Stimulated activated CD4-positive, alpha-beta T cell treated with anti-CD3 and anti-CD28 coated beads, Interleukin-1b, Interleukin-23, amount 100 ng/mL, for 4 hours (primary cell): ENCODE measurements around the gene ZNF646.

Source experiments
- DNase-seq, 2 donors: peaks; one replicate each; pipeline ENCODE4 v3.0.0-alpha.2; 2020; ENCODE audit warnings: low read depth in 2 of 2

ZNF646 gene

DNA sequence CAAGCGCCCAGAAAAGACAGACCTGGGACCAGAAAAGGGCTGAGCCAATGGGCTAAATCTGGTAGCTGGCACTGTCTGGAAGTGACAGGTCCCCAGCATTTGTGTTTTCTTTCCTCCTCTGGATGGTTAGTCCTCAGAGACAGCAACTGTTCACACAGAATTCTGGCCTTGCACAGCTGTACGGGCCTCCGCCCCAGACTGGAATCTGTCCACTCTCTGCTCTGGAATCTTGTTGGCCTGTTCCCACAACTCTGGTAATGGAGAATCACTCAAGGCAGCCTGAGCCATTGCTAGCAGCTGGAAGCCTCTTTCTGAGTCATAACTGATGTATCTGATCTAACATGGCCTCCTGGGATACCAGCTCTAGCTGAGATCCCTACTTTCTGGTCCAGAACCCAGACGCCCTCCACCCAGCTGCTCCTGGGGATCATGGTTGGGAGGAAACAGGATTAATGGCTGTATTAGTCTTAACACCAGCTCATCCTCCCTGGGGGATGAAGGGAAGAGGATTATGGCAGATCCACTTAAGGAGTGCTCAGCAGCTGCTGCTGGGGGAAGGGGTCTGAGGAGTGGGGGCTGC is 9.2 kb upstream of the ZNF646 start:
- no peak for DNase-seq

DNA sequence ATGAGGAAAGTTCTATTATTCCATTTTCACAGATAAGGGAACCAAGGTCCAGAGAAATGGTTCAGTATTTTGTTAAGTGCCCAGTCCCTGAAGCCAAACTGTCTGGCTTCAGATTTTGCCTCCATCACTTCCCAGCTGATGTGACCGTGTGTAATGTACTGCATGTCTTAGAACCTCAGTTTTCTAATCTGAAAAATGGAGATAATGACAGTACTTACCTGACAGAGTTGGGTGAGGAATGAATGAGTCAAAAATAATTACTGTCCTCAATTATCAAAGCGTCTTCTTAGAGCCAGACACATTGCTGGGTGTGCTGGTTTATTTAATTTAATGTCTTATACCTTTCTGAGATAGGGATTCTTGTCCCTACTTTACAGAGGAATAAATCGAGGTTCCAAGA is 6.9 kb upstream of the ZNF646 start:
- no peak for DNase-seq

DNA sequence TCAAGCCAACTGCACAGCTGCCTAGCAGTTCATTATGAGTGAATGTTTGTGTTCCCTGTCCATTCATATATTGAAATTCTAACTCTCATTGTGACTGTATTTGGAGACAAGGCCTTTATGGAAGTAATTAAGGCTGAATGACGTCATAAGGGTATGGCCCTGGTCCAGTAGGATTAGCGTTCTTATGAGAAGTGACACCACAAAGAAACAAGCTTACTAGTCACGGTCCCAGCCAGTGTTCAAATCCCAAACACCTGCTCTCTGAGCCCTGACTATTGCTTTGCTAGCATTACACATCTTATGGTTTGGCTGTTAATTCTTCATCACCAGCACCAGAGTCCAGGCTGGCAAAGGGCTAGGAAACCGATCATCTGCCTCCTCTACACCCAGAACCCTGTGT is 2.4 kb upstream of the ZNF646 start:
- DNase-seq: no peak

DNA sequence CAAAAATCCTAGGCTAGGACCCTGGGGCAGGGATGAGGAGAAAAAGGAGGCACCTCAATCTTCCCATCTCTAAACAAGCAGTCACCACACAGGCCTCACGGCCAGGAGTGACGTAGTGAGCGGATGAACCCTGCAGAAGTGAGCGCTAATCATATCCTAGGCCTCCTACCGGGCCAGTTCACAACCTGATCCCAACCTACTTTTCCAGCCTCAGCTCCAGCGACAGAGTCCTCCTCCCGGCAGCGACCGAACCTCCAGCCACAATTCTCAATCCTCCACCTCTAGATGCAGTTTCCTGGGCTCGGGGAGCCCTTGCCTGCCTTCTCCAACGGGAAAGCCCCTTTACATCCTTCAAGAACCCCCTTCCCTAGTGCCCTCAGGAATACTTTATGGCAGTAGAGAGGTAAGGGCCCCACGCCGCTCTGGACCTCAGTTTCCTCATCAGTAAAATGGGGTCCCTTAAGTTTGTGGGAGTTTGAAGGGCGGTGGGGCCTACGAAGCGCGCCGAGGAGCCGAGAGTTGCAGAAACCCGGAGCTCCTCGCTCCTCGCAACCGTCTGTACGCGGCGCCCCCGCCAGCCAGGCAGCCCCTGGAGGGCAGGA is 1.6 kb upstream of the ZNF646 start:
- no peak for DNase-seq

DNA sequence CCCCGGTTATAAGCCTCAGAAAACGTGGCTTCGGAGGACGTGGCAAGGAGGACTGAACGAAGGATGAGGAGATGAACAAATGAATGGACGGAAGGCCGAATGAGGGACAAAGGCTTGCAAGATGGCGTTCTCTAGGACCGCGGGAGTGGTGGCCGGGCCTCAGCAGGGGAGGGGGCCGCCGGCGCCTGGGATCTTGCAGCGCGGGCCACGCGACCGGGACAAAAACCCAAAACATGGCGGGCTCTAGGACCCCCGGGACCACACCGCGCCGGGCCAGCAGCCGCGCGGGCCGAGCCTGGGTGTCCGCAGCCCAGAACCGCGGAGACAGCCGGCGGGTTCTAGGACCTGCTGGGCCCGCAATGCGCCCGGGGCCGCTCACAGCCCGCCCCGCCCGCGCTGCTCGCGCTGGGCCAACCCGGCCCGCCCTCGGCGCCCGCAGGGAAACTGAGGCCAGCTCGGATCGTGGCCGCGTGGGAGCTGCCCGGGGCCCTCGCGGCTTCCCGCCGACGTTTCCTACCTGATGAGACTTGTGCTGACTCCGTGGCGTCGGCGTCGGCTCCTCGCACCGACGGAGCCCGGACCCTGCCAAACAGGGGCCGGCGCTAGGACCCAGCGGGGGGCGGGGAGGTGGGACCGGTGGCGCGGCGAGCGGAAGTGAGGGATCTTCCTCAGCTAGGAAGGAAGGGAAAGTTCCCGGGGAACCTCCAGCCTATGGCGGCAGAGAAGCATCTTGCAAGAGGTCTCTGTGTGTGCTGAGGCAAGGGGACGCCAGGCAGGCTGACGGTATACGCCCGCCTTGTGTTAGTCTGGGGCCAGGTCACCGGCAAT is 866 bp upstream of the ZNF646 start:
- peak; percentile 71 to 88 for DNase-seq

DNA sequence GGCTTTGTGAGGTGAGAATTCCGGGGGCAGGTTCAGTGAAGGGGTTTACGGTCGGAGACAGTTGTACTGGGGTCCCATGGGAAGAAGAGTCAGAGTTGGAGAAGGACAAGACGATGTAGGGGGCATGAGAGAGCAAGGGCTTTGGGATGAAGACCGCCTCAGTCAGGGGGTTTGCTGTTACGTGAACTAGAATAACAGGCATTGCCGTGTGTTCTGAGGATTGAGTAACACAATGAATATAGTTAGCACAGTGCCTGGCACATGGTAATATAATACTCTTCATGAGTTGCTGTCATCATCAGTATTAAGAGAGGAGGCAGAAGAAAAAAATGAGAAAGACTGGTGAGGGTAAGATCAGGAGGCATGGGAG is 577 bp downstream of the ZNF646 start:
- no peak for DNase-seq

DNA sequence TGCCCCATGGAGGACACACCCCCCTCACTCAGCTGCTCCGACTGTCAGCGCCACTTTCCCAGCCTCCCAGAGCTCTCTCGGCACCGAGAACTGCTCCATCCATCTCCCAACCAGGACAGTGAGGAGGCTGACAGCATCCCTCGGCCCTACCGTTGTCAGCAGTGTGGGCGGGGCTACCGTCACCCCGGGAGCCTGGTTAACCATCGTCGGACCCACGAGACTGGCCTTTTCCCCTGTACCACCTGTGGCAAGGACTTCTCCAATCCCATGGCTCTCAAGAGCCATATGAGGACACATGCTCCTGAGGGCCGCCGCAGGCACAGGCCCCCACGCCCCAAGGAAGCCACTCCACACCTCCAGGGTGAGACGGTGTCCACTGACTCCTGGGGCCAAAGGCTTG is 2.1 kb downstream of the ZNF646 start:
- DNase-seq: no peak

DNA sequence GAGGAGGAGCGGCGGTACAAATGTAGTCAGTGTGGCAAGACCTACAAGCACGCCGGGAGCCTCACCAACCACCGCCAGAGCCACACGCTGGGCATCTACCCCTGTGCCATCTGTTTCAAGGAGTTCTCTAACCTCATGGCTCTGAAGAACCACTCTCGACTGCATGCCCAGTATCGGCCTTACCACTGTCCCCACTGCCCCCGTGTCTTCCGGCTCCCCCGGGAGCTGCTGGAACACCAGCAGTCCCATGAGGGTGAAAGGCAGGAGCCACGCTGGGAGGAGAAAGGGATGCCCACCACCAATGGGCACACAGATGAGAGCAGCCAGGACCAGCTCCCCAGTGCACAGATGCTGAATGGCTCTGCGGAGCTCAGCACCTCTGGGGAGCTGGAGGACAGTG is 2.8 kb downstream of the ZNF646 start:
- DNase-seq: no peak

DNA sequence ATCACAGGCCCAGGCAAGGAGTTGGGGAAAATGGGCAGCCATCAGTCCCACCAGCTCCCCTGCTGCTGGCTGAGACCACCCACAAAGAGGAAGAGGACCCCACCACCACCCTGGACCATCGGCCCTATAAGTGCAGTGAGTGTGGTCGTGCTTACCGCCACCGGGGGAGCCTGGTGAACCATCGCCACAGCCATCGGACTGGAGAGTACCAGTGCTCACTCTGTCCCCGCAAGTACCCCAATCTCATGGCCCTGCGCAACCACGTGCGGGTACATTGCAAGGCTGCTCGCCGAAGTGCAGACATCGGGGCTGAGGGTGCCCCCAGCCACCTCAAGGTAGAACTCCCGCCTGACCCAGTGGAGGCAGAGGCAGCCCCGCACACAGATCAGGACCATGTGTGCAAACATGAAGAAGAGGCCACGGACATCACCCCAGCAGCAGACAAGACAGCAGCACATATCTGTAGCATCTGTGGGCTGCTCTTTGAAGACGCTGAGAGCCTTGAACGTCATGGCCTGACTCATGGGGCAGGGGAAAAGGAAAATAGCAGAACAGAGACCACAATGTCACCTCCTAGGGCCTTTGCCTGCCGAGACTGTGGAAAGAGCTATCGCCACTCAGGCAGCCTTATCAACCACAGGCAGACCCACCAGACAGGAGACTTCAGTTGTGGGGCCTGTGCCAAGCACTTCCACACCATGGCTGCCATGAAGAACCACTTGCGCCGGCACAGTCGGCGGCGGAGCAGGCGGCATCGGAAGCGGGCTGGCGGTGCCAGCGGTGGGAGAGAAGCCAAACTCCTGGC is 3.6 kb downstream of the ZNF646 start:
- DNase-seq: no peak

DNA sequence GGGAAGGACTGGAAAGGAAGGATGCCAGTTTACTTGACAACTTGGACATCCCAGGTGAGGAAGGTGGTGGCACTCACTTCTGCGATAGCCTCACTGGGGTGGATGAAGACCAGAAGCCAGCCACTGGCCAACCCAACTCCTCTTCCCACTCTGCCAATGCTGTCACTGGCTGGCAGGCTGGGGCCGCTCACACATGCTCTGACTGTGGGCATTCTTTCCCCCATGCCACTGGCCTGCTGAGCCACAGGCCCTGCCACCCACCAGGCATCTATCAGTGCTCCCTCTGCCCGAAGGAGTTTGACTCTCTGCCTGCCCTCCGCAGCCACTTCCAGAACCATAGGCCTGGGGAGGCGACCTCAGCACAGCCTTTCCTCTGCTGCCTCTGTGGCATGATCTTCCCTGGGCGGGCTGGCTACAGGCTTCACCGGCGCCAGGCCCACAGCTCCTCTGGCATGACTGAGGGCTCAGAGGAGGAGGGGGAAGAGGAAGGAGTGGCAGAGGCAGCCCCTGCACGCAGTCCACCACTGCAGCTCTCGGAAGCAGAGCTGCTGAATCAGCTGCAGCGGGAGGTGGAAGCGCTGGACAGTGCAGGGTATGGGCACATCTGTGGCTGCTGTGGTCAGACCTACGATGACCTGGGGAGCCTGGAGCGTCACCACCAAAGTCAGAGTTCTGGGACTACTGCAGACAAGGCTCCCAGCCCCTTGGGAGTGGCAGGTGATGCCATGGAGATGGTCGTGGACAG is 4.5 kb downstream of the ZNF646 start:
- DNase-seq: no peak

DNA sequence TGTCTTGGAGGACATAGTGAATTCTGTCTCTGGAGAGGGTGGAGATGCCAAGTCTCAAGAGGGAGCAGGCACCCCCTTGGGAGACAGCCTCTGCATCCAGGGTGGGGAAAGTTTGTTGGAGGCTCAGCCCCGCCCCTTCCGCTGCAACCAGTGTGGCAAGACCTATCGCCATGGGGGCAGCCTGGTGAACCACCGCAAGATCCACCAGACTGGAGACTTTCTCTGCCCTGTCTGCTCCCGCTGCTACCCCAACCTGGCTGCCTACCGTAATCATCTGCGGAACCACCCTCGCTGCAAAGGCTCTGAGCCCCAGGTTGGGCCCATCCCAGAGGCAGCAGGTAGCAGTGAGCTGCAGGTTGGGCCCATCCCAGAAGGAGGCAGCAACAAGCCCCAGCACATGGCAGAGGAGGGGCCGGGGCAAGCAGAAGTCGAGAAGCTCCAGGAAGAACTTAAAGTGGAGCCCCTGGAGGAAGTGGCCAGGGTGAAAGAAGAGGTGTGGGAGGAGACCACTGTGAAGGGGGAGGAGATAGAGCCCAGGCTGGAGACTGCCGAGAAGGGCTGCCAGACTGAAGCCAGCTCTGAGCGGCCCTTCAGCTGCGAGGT is 5.2 kb downstream of the ZNF646 start:
- no peak for DNase-seq

DNA sequence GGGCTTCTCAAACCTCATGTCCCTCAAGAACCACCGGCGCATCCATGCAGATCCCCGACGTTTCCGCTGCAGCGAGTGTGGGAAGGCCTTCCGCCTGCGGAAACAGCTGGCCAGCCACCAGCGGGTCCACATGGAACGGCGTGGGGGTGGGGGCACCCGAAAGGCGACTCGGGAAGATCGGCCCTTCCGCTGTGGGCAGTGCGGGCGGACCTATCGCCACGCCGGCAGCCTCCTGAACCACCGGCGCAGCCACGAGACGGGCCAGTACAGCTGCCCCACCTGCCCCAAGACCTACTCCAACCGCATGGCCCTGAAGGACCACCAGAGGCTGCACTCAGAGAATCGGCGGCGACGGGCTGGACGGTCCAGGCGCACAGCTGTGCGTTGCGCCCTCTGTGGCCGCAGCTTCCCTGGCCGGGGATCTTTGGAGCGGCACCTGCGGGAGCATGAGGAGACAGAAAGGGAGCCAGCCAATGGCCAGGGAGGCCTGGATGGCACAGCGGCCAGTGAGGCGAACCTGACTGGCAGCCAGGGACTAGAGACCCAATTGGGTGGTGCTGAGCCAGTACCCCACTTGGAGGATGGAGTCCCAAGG is 5.9 kb downstream of the ZNF646 start:
- DNase-seq: no peak

DNA sequence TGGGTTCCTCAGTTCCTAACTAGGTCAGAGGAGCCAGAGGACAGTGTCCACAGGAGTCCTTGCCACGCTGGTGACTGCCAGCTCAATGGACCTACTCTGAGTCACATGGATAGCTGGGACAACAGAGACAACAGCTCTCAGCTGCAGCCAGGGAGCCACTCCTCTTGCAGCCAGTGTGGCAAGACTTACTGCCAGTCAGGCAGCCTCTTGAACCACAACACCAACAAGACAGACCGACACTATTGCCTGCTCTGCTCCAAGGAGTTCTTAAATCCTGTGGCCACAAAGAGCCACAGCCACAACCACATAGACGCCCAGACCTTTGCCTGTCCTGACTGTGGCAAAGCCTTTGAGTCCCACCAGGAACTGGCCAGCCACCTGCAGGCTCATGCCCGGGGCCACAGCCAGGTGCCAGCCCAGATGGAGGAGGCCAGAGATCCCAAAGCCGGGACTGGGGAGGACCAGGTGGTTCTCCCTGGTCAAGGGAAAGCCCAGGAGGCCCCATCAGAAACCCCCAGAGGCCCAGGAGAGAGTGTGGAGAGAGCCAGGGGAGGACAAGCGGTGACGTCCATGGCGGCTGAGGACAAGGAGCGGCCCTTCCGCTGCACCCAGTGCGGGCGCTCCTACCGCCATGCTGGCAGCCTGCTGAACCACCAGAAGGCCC is 6.7 kb downstream of the ZNF646 start:
- DNase-seq: no peak

DNA sequence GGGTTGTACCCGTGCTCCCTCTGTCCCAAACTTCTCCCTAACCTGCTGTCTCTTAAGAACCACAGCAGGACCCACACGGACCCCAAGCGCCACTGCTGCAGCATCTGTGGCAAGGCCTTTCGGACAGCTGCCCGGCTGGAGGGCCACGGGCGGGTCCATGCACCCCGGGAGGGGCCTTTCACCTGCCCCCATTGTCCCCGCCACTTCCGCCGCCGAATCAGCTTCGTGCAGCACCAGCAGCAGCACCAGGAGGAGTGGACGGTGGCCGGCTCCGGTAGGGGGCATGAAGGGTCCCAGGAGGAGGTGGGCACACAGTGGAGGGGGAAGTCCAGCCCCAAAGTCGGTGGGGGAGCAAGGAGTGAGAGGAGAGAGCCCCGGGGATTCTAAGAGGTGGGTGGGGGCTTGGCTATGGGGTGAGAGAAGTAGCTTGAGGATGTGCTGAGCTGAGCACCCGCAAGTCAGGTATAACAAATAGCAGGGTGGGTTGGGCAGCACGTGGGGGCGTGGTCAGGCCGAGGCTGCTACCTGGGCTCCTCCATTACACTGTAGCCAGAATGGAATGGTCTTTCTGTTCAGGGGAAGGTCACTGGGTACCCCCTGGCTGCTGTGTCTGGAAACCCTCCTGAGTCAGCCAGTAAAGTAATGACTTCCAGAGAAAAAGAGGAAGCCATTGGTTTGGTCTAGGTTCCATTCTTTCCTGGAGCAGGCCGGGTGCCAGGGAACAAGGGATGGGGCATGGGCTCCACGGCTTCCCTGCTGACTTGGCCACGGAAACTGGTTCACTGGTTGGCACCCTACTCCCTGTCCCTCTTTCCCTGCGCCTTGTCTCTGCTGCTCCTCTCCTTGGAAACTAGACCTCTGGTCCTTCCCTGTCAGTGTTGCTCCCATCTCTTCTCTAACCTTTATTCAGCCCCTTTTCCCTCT is 7.5 kb downstream of the ZNF646 start:
- no peak for DNase-seq

DNA sequence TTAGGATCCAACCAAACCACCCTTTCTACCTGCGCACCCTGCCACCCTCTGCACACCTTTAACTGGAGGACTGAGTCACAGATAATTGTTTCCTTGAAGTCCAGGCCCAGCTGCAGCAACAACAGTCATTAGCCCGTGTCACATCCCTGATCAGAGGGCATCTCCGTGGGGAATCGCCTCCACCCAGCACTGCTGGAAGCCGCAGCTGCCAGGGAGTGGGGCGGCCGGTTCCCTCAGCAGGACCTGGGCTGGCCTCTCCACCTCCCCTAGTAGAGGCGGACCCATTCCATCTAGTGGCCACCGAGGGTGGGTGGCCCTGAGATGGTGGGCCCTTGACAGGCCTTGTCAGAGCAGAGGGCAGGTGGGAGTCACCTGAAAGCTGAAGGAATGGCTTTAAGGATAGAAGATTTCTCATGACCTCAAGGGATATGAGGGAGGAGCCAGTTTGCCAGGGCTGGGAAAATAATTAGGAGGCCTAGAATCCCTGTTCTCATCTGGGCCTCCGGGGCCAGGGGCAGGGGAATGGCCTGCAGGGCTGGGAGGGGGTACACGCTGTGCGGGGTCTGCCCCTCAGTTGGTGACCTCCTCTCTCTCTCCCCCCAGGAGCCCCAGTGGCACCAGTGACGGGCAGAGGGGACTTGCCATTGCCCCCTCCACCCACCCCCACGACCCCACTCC is 8.3 kb downstream of the ZNF646 start:
- no peak for DNase-seq

DNA sequence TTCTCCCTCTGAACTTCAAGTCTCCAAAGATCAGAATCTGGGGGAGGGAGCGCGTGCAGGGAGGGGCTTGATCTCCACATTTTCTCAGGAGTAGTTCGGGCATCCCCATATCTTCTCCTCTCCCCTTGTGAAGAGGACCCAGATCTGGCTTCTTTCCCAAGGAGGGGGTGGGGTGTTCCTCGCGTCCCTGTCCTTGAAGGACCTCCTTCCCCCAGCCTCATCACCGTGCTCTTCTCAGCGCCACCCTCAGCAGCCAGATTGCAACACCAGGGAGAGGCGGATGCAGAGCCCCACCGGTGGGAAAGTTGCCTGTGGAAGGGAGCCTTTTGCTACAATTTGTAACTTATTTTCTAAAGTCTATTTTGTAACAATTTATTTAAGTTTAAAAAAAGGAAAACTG is 8.9 kb downstream of the ZNF646 start:
- no peak for DNase-seq

DNA sequence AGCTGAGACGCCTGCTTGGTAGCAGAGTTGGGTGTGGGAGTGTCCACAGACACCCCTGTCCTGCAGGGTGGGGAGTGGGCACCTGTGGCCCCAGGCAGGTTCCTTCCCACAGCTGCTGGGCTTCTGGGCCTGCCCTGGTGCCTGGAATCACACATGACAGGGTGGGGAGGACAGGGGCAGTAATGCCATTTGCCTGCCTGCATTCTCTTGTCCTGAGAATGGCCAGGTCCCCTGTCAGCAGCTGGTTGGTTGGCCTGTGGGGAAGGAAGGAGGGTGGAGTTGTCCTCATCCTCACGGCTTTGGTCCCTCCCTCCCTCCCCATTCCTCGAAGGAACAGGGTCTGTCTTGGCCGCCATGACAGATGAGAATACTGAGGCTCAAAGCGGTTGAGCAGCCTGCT is 9.3 kb downstream of the ZNF646 start:
- no peak for DNase-seq

DNA sequence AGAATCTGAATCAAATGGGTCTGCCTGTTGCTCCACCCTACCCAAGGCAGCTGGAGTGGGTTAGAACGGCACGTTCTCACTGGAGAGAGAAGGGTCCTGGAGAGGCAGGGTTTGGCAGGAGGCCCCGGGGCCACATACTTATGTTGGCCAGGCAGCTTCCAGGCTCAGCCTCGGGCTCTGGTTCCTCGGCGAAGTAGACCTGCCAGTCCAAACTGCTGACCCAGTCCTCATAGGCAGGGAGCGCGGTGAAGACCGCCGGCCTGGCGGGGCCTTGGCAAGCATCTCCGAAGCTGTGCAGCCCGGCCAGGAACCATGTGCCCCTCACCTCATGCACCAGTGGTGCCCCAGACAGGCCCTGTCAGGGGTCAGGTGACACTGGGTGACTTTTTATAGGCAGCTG is 9.8 kb downstream of the ZNF646 start:
- no peak for DNase-seq
